Breast epithelium (tissue), 4 donors: Measurements from ENCODE around the gene NLGN4X. TPM values are rescaled to one million over a fixed set of nuclear protein-coding genes. Genes with fewer than 3 reads are reported as not detected.
A peak's percentile ranks its signal among the peaks of the same experiment; 100 is the strongest.

Source experiments
- DNase-seq, 2 donors: peaks; one replicate each; pipeline ENCODE4 v3.0.0-alpha.2; 2019; ENCODE audit warnings: low spot score in 2 of 2
- H3K27ac ChIP-seq, 2 donors: fragments of 200-600 bp; sonication (generic) in 1 of 2; one replicate each; pipeline ENCODE4 v1.5.1; 2016 to 2019; ENCODE audit warnings: mild to moderate bottlenecking in 1 of 2
- H3K27me3 ChIP-seq, 2 donors: fragments of 200-600 bp; sonication (generic) in 1 of 2; one replicate each; pipeline versions ENCODE4 v1.5.1 to v1.6.0; 2017 to 2019; ENCODE audit warnings: control low read depth in 1 of 2, mild to moderate bottlenecking in 1 of 2
- H3K36me3 ChIP-seq: fragments of 200-600 bp; one replicate; pipeline ENCODE4 v1.5.1; 2019
- H3K4me1 ChIP-seq, 2 donors: fragments of 200-600 bp; sonication (generic); one replicate each; pipeline ENCODE4 v1.5.1; 2016 to 2019; ENCODE audit warnings: control low read depth in 1 of 2
- H3K4me3 ChIP-seq, 3 donors: fragments of 200-600 bp; sonication (generic); 1 replicate in 2 of 3; 2 replicates in 1 of 3; pipeline ENCODE4 v1.5.1; 2016 to 2019; ENCODE audit warnings: mild to moderate bottlenecking in 3 of 3, moderate library complexity in 2 of 3
- H3K9me3 ChIP-seq, 2 donors: fragments of 200-600 bp; sonication (generic) in 1 of 2; one replicate each; pipeline ENCODE4 v1.5.1; 2016 to 2019; ENCODE audit warnings: control low read depth in 1 of 2
- POLR2A ChIP-seq: fragments of 450-650 bp; IDR thresholded peaks from one replicate; pipeline ENCODE4 v1.6.1; 2016; ENCODE audit warnings: antibody characterized with exemption, mild to moderate bottlenecking, moderate library complexity
- POLR2AphosphoS5 ChIP-seq, 3 donors: sonication (generic); formaldehyde crosslinking; IDR thresholded peaks; one replicate each; pipeline ENCODE4 v1.6.1; 2017; ENCODE audit warnings: antibody characterized with exemption in 3 of 3
- intact Hi-C: fragments of 100-400 bp; cut with DNase I; formaldehyde crosslinking; loops from one replicate; pipeline ENCODE4 v1.15.1; 2023; ENCODE audit warnings: low total_unique reads
- total RNA-seq, 3 donors: library from RNA; depleted of rRNA; stranded (reverse); fragments of >200 nt; gene quantifications; one replicate each; pipeline ENCODE4 v1.1.0, GENCODE V29; 2016
- TF ChIP-seq, protein P1 (sequence below), 3 donors: fragments of 450-650 bp; IDR thresholded peaks; one replicate each; pipeline ENCODE4 v1.5.1; 2016 to 2017; ENCODE audit warnings: antibody characterized with exemption in 3 of 3, mild to moderate bottlenecking in 3 of 3, moderate library complexity in 3 of 3

Gene NLGN4X
- total RNA-seq, 3 donors from 2014 or later = 0.64 to 8.6 (median 2.0) TPM

DNA sequence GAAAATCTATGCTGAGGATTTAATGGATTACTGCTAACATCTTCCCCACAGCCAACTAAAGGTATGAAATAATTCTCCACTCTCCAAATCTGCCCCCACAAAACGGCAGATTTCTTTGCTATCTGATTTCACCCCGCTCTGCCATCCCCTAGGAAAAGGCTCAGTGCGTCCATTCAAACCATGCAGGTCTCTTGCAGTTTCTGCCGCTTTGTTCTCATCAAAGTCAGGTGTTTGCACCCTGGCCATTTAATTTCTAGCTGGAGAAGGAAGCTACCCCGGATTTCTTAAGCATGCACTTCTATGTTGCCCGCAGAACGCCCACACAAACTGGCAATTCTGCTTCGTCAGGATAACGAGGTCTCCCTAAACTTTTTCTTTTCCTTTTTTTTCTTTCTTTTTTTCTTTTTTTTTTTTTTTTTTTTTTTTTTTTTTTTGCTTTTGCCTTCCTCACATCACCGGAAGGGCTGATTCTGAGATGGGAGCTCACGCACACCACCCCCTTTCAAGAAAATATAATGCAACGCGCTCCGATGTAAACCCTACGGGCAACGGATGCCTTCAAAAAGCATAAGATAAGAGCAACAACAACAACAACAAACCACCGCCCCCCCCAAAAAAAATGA is 3.3 kb downstream of the NLGN4X start:
- no peaks in the 10 kb centered on the region for H3K9me3 ChIP-seq
- no peak for TF ChIP-seq POLR2A
- TF ChIP-seq, protein P1, sequence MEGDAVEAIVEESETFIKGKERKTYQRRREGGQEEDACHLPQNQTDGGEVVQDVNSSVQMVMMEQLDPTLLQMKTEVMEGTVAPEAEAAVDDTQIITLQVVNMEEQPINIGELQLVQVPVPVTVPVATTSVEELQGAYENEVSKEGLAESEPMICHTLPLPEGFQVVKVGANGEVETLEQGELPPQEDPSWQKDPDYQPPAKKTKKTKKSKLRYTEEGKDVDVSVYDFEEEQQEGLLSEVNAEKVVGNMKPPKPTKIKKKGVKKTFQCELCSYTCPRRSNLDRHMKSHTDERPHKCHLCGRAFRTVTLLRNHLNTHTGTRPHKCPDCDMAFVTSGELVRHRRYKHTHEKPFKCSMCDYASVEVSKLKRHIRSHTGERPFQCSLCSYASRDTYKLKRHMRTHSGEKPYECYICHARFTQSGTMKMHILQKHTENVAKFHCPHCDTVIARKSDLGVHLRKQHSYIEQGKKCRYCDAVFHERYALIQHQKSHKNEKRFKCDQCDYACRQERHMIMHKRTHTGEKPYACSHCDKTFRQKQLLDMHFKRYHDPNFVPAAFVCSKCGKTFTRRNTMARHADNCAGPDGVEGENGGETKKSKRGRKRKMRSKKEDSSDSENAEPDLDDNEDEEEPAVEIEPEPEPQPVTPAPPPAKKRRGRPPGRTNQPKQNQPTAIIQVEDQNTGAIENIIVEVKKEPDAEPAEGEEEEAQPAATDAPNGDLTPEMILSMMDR (IDR thresholded peaks at IDR 0.05) = no peak
- no peak for TF ChIP-seq POLR2AphosphoS5 (IDR thresholded peaks at IDR 0.05)
- peaks cover 0 to 6% of the 10 kb centered on the region in 2 donors for H3K4me1 ChIP-seq
- H3K4me3 ChIP-seq = peak overlapping the region in 2 of 3 donors; percentile 11 to 54
- intact Hi-C loops = no loop called here
- no peak for DNase-seq
- peaks cover 0 to 36% of the 10 kb centered on the region in 2 donors for H3K27me3 ChIP-seq
- no peaks in the 10 kb centered on the region for H3K36me3 ChIP-seq
- H3K27ac ChIP-seq = no peak overlapping the region

DNA sequence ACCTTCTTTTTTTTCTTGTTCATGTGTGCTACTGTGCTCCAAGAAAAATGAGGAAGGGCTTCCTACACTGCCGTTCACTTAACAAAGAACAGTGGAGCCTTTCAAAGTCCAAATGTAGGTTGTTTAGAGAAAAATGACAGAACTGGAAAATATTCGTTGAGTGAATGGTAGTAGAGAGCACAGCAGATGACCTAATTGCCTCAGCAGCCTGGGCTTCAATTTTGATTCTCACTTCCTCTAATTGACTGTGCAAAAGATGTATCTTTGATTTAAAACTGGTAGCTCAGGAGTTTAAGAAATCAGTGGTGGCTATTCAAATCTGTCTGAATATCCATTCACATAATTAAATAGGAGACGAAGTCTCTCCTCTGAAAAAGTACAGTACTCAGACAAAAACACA is 5.2 kb downstream of the NLGN4X start:
- H3K4me3 ChIP-seq = no peak overlapping the region
- intact Hi-C loops = no loop called here
- peaks cover 0 to 6% of the 10 kb centered on the region in 2 donors for H3K4me1 ChIP-seq
- no peaks in the 10 kb centered on the region for H3K9me3 ChIP-seq
- H3K27ac ChIP-seq = no peak overlapping the region
- H3K36me3 ChIP-seq = no peaks in the 10 kb centered on the region
- H3K27me3 ChIP-seq = peaks cover 0 to 30% of the 10 kb centered on the region in 2 donors
- DNase-seq = no peak
- TF ChIP-seq, protein P1 (IDR thresholded peaks at IDR 0.05) = no peak
- TF ChIP-seq POLR2A (no peak), POLR2AphosphoS5 (IDR thresholded peaks at IDR 0.05) (no peak)

DNA sequence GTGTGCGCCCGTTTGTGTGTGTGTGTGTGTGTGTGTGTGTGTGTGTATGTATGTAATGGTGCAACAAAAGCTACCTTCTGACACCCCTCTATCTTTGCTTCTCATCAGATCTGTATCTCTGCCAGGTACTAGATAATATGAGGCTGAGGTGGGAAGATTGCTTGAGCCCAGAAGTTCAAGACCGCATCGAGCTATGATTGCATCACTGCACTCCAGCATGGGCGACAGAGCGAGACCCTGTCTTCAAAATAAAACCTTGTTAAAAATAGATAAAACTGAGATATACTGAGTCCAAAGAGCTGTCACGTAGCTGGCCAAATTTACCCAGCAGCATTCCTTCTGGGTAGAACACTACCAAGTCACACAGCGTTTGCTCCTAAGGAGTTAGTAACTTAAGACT is 18.4 kb downstream of the NLGN4X start:
- no peaks in the 10 kb centered on the region for H3K4me1 ChIP-seq
- intact Hi-C loops = no loop called here
- H3K27ac ChIP-seq = no peak overlapping the region
- H3K9me3 ChIP-seq = no peaks in the 10 kb centered on the region
- TF ChIP-seq POLR2AphosphoS5 (IDR thresholded peaks at IDR 0.05) (no peak), POLR2A (no peak)
- TF ChIP-seq, protein P1 (IDR thresholded peaks at IDR 0.05) = no peak
- no peak for DNase-seq
- no peak overlapping the region for H3K4me3 ChIP-seq
- no peaks in the 10 kb centered on the region for H3K27me3 ChIP-seq
- no peaks in the 10 kb centered on the region for H3K36me3 ChIP-seq

DNA sequence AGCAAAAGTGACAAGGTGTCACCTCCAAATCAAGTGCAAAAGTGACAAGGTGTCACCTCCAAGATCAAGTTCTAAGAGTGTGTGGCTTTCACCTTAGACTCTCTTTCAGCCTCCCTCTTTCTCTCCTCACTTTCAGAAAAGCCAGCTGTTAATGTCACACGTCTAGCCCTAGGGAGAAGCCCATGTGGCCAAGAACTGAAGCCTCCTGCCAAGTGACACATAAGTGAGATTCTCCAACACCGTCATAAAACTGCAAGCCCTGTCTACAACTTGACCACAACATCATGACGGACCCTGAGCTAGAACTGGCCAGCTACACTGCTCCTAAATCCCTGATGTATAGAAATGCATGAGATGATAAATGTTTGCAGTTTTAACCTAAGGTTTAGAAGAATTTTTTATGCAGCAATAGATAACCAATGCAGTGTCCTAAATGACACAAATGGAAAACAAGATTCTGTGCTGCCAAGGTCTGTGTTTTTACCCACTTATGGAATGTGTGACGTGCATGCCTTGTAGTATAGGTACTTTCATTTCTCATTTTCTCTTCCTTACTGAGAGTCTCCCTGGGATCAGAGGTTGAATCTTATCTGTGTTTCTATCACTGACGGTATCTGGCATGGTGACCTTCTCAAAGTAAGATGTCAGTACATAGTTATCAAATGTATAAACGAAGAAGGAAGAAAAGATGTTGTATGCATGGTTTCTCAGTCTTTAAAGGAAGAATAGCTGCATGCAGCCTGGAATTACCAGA is 25.0 kb downstream of the NLGN4X start:
- Histone ChIP-seq H3K36me3 (no peaks in the 10 kb centered on the region), H3K27ac (no peak overlapping the region), H3K27me3 (no peaks in the 10 kb centered on the region), H3K4me1 (no peaks in the 10 kb centered on the region), H3K4me3 (no peak overlapping the region), H3K9me3 (no peaks in the 10 kb centered on the region)
- DNase-seq = no peak
- intact Hi-C loops = loop anchor here (5.0 kb wide), 1 partner anchor 1149 kb away; no protein-coding TSS in a partner anchor
- TF ChIP-seq POLR2AphosphoS5 (IDR thresholded peaks at IDR 0.05) = no peak
- TF ChIP-seq, protein P1 (IDR thresholded peaks at IDR 0.05) = no peak
- no peak for TF ChIP-seq POLR2A

DNA sequence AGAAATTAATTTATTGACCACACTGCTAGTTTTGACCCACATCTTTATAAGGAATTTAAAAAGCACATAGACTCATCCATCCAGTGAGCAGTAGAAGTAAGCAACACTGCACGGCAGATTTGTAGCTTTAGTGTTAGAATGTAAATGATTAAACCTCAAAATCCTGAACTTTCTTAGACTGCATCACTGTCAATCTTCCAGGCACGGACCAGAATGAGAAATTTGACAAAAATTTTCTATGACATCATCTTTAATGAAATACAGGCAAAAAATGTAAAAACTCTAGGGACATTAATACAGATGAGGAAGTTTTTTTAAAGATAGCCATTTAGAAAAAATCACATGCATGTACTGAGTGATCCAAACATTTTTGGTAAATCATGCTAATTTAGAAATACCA is 29.2 kb downstream of the NLGN4X start:
- Histone ChIP-seq H3K27me3 (no peaks in the 10 kb centered on the region), H3K4me1 (no peaks in the 10 kb centered on the region), H3K9me3 (no peaks in the 10 kb centered on the region), H3K27ac (no peak overlapping the region), H3K4me3 (no peak overlapping the region), H3K36me3 (no peaks in the 10 kb centered on the region)
- intact Hi-C loops = no loop called here
- DNase-seq = no peak
- TF ChIP-seq, protein P1 (IDR thresholded peaks at IDR 0.05) = no peak
- TF ChIP-seq POLR2A = no peak
- TF ChIP-seq POLR2AphosphoS5 (IDR thresholded peaks at IDR 0.05) = no peak
